Gastroesophageal sphincter (tissue), 3 donors: ENCODE measurements around the gene TRIM59.

Experiments used
- CTCF ChIP-seq, 4 experiments: fragments of 200-600 bp in 2 of 4; fragments of 450-650 bp in 2 of 4; sonication (generic) in 1 of 4; IDR thresholded peaks; one replicate each; pipeline ENCODE4 v1.5.1; 2017 to 2019; ENCODE audit warnings: antibody characterized with exemption in 4 of 4, mild to moderate bottlenecking in 2 of 4, moderate library complexity in 2 of 4
- EP300 ChIP-seq: sonication (generic); formaldehyde crosslinking; IDR thresholded peaks from one replicate; pipeline ENCODE4 v1.6.1; 2017; ENCODE audit warnings: antibody characterized with exemption, mild to moderate bottlenecking
- POLR2A ChIP-seq, 2 donors: fragments of 450-650 bp; IDR thresholded peaks; one replicate each; pipeline ENCODE4 v1.6.1; 2017; ENCODE audit warnings: antibody characterized with exemption in 2 of 2, mild to moderate bottlenecking in 2 of 2, moderate library complexity in 1 of 2
- POLR2AphosphoS5 ChIP-seq: sonication (generic); formaldehyde crosslinking; IDR thresholded peaks from one replicate; pipeline ENCODE4 v1.6.1; 2017; ENCODE audit warnings: antibody characterized with exemption

- TF ChIP-seq CTCF (IDR thresholded peaks at IDR 0.05) (peak in 1 of 4 experiments; percentile 13), POLR2AphosphoS5 (no peak), POLR2A (IDR thresholded peaks at IDR 0.05) (peak in 1 of 2 donors; percentile 22), EP300 (no peak)
Measured at GRCh38 chr3:160449636-160450598, at the start of gene TRIM59.
